Stimulated activated CD4-positive, alpha-beta T cell treated with anti-CD3 and anti-CD28 coated beads, Interleukin-12 subunit alpha, Interleukin-12 subunit beta, amount 100 ng/mL, for 48 hours (primary cell): ENCODE results near the gene AMZ1.

Source experiments
- DNase-seq, 3 donors: peaks; one replicate each; pipeline ENCODE4 v3.0.0-alpha.2; 2020; ENCODE audit warnings: low read depth in 2 of 3, low spot score in 1 of 3

Gene AMZ1

GRCh38 chr7:2764621-2765020, 76.6 kb downstream of the AMZ1 start:
- DNase-seq, result no peak
